ENCODE measurements around the gene RBM38. TPM values are rescaled to one million over a fixed set of nuclear protein-coding genes. Genes with fewer than 3 reads are reported as not detected.
"Not testable (repeated sequence)": the region's sequence is repeated elsewhere in the genome, so short reads cannot be mapped to it uniquely, and the experiment has no call there.

The RBM38 gene
- total RNA-seq (31.7 TPM), polyA plus RNA-seq (ENCODE audit: insufficient read depth in 1 of 8, insufficient read length in 8 of 8, low replicate concordance in 1 of 8) (10 to 100 TPM; 46.0 to 63.7 (median 57.2) TPM)
- long read RNA-seq, donor 1, transcript RBM38-203 (4 exons, 2,382 nt) = major isoform, 6 of 6 reads
- long read RNA-seq, donor 1, partial matches to known transcripts = 0 of 6 reads
- long read RNA-seq, donor 1, other reads (novel, unspliced or antisense) = 0 of 6 reads
- long read RNA-seq, donor 2, partial matches to known transcripts = 0 of 2 reads
- long read RNA-seq, donor 2, other reads (novel, unspliced or antisense) = 0 of 2 reads
- long read RNA-seq, donor 3, transcript RBM38-203 (4 exons, 2,382 nt) = major isoform, 32 of 39 reads
- long read RNA-seq, donor 3, transcript RBM38-205 (3 exons, 686 nt) = minor isoform, 7 of 39 reads
- long read RNA-seq, donor 3, partial matches to known transcripts = 0 of 39 reads
- long read RNA-seq, donor 3, other reads (novel, unspliced or antisense) = 0 of 39 reads
- long read RNA-seq, donor 4, transcript RBM38-203 (4 exons, 2,382 nt) = major isoform, 12 of 14 reads
- long read RNA-seq, donor 4, partial matches to known transcripts = 0 of 14 reads
- long read RNA-seq, donor 4, other reads (novel, unspliced or antisense) = 0 of 14 reads
- long read RNA-seq, donor 5, transcript RBM38-205 (3 exons, 686 nt) = minor isoform, 9 of 39 reads
- long read RNA-seq, donor 5, transcript RBM38-203 (4 exons, 2,382 nt) = major isoform, 30 of 39 reads
- long read RNA-seq, donor 5, partial matches to known transcripts = 0 of 39 reads
- long read RNA-seq, donor 5, other reads (novel, unspliced or antisense) = 0 of 39 reads
- long read RNA-seq, donor 6, transcript RBM38-203 (4 exons, 2,382 nt) = major isoform, 26 of 58 reads
- long read RNA-seq, donor 6, transcript RBM38-205 (3 exons, 686 nt) = minor isoform, 5 of 58 reads
- long read RNA-seq, donor 6, partial matches to known transcripts = 27 of 58 reads
- long read RNA-seq, donor 6, other reads (novel, unspliced or antisense) = 0 of 58 reads
- long read RNA-seq, donor 7, transcript RBM38-203 (4 exons, 2,382 nt) = major isoform, 19 of 25 reads
- long read RNA-seq, donor 7, transcript RBM38-205 (3 exons, 686 nt) = minor isoform, 6 of 25 reads
- long read RNA-seq, donor 7, partial matches to known transcripts = 0 of 25 reads
- long read RNA-seq, donor 7, other reads (novel, unspliced or antisense) = 0 of 25 reads
- long read RNA-seq, donor 8, transcript RBM38-203 (4 exons, 2,382 nt) = major isoform, 11 of 12 reads
- long read RNA-seq, donor 8, partial matches to known transcripts = 0 of 12 reads
- long read RNA-seq, donor 8, other reads (novel, unspliced or antisense) = 0 of 12 reads
- long read RNA-seq, donor 9, transcript RBM38-203 (4 exons, 2,382 nt) = major isoform, 14 of 50 reads
- long read RNA-seq, donor 9, partial matches to known transcripts = 35 of 50 reads
- long read RNA-seq, donor 9, other reads (novel, unspliced or antisense) = 0 of 50 reads
- long read RNA-seq, donor 10, transcript RBM38-203 (4 exons, 2,382 nt) = major isoform, 13 of 24 reads
- long read RNA-seq, donor 10, partial matches to known transcripts = 8 of 24 reads
- long read RNA-seq, donor 10, other reads (novel, unspliced or antisense) = 0 of 24 reads
- long read RNA-seq, donor 11, transcript RBM38-203 (4 exons, 2,382 nt) = major isoform, 8 of 20 reads
- long read RNA-seq, donor 11, partial matches to known transcripts = 7 of 20 reads
- long read RNA-seq, donor 11, other reads (novel, unspliced or antisense) = 0 of 20 reads

DNA sequence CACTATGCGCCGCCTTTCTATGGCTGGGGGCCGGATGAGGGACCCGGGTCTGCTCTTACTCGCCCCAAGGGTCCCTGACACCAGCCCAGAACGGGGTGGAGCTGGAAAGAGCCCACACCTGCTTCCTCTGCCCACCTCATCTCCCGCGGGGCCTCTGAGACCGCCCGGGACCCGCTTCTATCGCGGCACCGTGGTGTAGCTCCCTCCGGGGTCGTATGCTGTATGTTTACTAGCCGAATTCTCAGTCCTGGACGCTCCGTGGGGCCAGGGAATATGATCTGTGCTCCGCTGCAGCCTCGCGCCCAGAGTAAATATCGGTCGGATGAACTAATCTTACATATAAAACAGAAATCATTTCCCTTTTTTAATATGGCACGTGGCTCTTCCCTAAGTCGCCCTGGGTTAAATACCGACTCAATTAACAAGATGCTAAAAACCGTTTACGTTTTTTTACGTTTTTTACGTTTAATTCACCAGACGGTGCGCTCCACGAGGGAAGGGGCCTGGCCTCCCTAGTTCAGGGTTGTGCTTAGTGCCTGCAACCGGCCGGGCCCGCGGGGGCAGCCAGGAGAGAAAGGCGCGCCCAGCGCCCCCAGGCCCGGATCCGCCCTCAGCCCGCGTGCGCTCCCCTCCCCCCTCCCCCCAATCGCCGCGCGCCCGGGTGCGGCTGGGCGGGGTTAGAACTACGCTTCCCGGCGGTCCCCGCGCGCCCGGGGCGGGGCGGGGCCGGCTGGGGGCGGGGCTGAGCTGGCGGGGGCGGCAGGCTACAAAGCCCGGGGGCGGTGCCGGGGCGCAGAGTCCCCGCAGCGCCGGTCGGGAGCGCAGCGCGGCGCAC is at the start of gene RBM38:
TSS of gene RBM38 (plus strand) at position 793 of the 835 bp plus-strand sequence. CDS start 186 bp downstream, outside the sequence.
- peak within 1 kb of the TSS; percentile 66 for H3K4me3 ChIP-seq (ENCODE audit: low read length)
- H3K9me3 ChIP-seq (replicated peaks; ENCODE audit: control insufficient read depth, low read depth, low read length) = no peaks in the 10 kb centered on the region
- H3K27me3 ChIP-seq (ENCODE audit: control insufficient read depth, insufficient read depth, low read length) = no peaks in the 10 kb centered on the region
- 15% methylated on average over 69 of the region's 78 CpGs for WGBS (ENCODE audit: insufficient coverage)
- peak within 1 kb of the TSS; percentile 87 for H3K27ac ChIP-seq (ENCODE audit: low read length)
- peaks cover 24% of the 10 kb centered on the region for H3K36me3 ChIP-seq (ENCODE audit: control insufficient read depth, insufficient read depth, low read length)
- DNase-seq = peak; percentile 87
- peaks cover 57% of the 10 kb centered on the region for H3K4me1 ChIP-seq (ENCODE audit: control insufficient read depth, insufficient read depth, low read length)

GRCh38 chr20:57341663-57342062 is 49.5 kb upstream of the RBM38 start:
- Histone ChIP-seq H3K27ac (ENCODE audit: low read length) (no peak overlapping the region), H3K27me3 (ENCODE audit: control insufficient read depth, insufficient read depth, low read length) (peaks cover 11% of the 10 kb centered on the region)
- WGBS (ENCODE audit: insufficient coverage) = 60% methylated on average over 1 of the region's 2 CpGs

GRCh38 chr20:57342829-57343228 is 48.4 kb upstream of the RBM38 start:
- Histone ChIP-seq H3K36me3 (ENCODE audit: control insufficient read depth, insufficient read depth, low read length) (no peaks in the 10 kb centered on the region), H3K4me3 (ENCODE audit: low read length) (no peak overlapping the region), H3K4me1 (ENCODE audit: control insufficient read depth, insufficient read depth, low read length) (no peaks in the 10 kb centered on the region), H3K27me3 (ENCODE audit: control insufficient read depth, insufficient read depth, low read length) (peaks cover 11% of the 10 kb centered on the region), H3K27ac (ENCODE audit: low read length) (no peak overlapping the region), H3K9me3 (replicated peaks; ENCODE audit: control insufficient read depth, low read depth, low read length) (no peaks in the 10 kb centered on the region)
- no peak for DNase-seq
- WGBS (ENCODE audit: insufficient coverage) = no CpG with 5 or more reads among the region's 2 CpGs

More at GRCh38 chr20:57341663-57342062, 49.5 kb upstream of the RBM38 start:
- no peak for DNase-seq
- no peaks in the 10 kb centered on the region for H3K36me3 ChIP-seq (ENCODE audit: control insufficient read depth, insufficient read depth, low read length)
- no peaks in the 10 kb centered on the region for H3K4me1 ChIP-seq (ENCODE audit: control insufficient read depth, insufficient read depth, low read length)
- H3K9me3 ChIP-seq (replicated peaks; ENCODE audit: control insufficient read depth, low read depth, low read length) = no peaks in the 10 kb centered on the region
- H3K4me3 ChIP-seq (ENCODE audit: low read length) = no peak overlapping the region

DNA sequence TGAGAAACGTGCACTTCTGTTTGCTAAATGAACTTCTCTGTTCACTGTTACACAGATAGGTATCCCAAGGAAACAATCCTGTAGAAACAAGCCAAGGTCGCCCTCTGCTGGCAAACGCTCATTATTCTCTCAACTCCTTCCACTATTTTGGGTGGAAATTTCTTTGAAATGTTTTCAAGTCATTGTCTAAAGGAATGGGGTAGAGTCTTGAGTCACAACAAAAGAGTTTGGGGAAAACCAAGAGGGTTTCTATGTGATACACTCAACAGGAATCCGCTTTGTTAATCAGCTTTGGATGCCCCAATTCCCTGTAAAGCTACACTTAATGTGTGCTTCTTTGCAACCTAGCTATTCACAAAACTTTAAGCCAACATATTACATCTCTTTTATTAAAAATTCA is 44.7 kb upstream of the RBM38 start:
- Histone ChIP-seq H3K9me3 (replicated peaks; ENCODE audit: control insufficient read depth, low read depth, low read length) (no peaks in the 10 kb centered on the region), H3K36me3 (ENCODE audit: control insufficient read depth, insufficient read depth, low read length) (no peaks in the 10 kb centered on the region), H3K4me1 (ENCODE audit: control insufficient read depth, insufficient read depth, low read length) (no peaks in the 10 kb centered on the region), H3K4me3 (ENCODE audit: low read length) (no peak overlapping the region), H3K27me3 (ENCODE audit: control insufficient read depth, insufficient read depth, low read length) (peaks cover 7% of the 10 kb centered on the region), H3K27ac (ENCODE audit: low read length) (no peak overlapping the region)
- peak; percentile 79 for DNase-seq
- no CpG with 5 or more reads among the region's 4 CpGs for WGBS (ENCODE audit: insufficient coverage)

- no peak for DNase-seq
- H3K27ac ChIP-seq (ENCODE audit: low read length) = no peak overlapping the region
- WGBS (ENCODE audit: insufficient coverage) = no CpG with 5 or more reads among the region's 4 CpGs
These were observed 43.8 kb upstream of the RBM38 start for GRCh38 chr20:57347393-57347792.

GRCh38 chr20:57348200-57348921 is 42.8 kb upstream of the RBM38 start:
- H3K4me3 ChIP-seq (ENCODE audit: low read length); H3K9me3 ChIP-seq (replicated peaks; ENCODE audit: control insufficient read depth, low read depth, low read length); H3K27me3 ChIP-seq (ENCODE audit: control insufficient read depth, insufficient read depth, low read length); H3K27ac ChIP-seq (ENCODE audit: low read length); DNase-seq; H3K4me1 ChIP-seq (ENCODE audit: control insufficient read depth, insufficient read depth, low read length): not testable (repeated sequence)
- peaks cover 11% of the 10 kb centered on the region for H3K36me3 ChIP-seq (ENCODE audit: control insufficient read depth, insufficient read depth, low read length)
- 54% methylated on average over 30 of the region's 47 CpGs for WGBS (ENCODE audit: insufficient coverage)

More at GRCh38 chr20:57347393-57347792, 43.8 kb upstream of the RBM38 start:
- H3K27me3 ChIP-seq (ENCODE audit: control insufficient read depth, insufficient read depth, low read length) = peaks cover 7% of the 10 kb centered on the region
- no peak overlapping the region for H3K4me3 ChIP-seq (ENCODE audit: low read length)
- H3K36me3 ChIP-seq (ENCODE audit: control insufficient read depth, insufficient read depth, low read length) = peaks cover 2% of the 10 kb centered on the region
- H3K9me3 ChIP-seq (replicated peaks; ENCODE audit: control insufficient read depth, low read depth, low read length) = no peaks in the 10 kb centered on the region
- H3K4me1 ChIP-seq (ENCODE audit: control insufficient read depth, insufficient read depth, low read length) = peaks cover 9% of the 10 kb centered on the region

DNA sequence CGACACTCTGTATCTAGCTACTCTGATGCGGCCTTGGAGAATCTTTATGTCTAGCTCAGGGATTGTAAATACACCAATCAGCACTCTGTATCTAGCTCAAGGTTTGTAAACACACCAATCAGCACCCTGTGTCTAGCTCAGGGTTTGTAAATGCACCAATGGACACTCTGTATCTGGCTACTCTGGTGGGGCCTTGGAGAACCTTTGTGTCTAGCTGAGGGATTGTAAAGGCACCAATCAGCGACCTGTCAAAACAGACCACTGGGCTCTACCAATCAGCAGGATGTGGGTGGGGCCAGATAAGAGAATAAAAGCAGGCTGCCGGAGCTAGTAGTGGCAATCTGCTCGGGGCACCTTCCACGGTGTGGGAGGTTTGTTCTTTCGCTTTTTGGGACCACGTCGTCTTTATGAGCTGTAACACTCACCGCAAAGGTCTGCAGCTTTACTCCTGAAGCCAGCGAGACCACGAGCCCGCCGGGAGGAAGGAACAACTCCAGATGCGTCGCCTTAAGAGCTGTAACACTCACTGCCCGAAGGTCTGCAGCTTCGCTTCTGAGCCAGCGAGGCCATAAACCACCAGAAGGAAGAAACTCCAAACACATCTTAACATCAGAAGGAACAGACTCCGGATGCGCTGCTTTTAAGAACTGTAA is 42.1 kb upstream of the RBM38 start:
- H3K27me3 ChIP-seq (ENCODE audit: control insufficient read depth, insufficient read depth, low read length); H3K4me1 ChIP-seq (ENCODE audit: control insufficient read depth, insufficient read depth, low read length); DNase-seq; H3K4me3 ChIP-seq (ENCODE audit: low read length); H3K9me3 ChIP-seq (replicated peaks; ENCODE audit: control insufficient read depth, low read depth, low read length); H3K27ac ChIP-seq (ENCODE audit: low read length): not testable (repeated sequence)
- peaks cover 15% of the 10 kb centered on the region for H3K36me3 ChIP-seq (ENCODE audit: control insufficient read depth, insufficient read depth, low read length)
- 65% methylated on average over 17 of the region's 21 CpGs for WGBS (ENCODE audit: insufficient coverage)

Measured in muscle of leg (tissue), 16 donors.